HG02973 (cell line): ENCODE results near the gene GSTM2.
A peak's percentile ranks its signal among the peaks of the same experiment; 100 is the strongest.

Source experiments
- ATAC-seq: cut with Tn5 transposase; IDR thresholded peaks from one replicate; pipeline ENCODE4 v1.9.1; 2021; ENCODE audit warnings: moderate library complexity; ENCODE audit not compliant: unreplicated experiment

Gene GSTM2

GRCh38 chr1:109667452-109668122 lies at the start of gene GSTM2:
GSTM2 (plus strand) TSS chr1:109668057; CDS start chr1:109668116, 59 bp downstream.
- peak; percentile 84 for ATAC-seq

GRCh38 chr1:109618661-109619575 lies 48.9 kb upstream of the GSTM2 start:
- ATAC-seq = no peak

- ATAC-seq = peak; percentile 37
Measured at GRCh38 chr1:109619576-109620400, 48.1 kb upstream of the GSTM2 start, which contains the start of the genes AMPD2 and GNAT2. AMPD2 (plus strand) TSS chr1:109619837; CDS start chr1:109621176, 1,339 bp downstream. GNAT2 (minus strand) TSS chr1:109619616; CDS start chr1:109612870, 6,746 bp downstream.

- ATAC-seq = no peak
Measured at GRCh38 chr1:109620401-109620791, 47.5 kb upstream of the GSTM2 start.

- ATAC-seq = peak; percentile 65
Measured at GRCh38 chr1:109620841-109621286, 47.0 kb upstream of the GSTM2 start.

- ATAC-seq = no peak
Measured at GRCh38 chr1:109621379-109622136, 46.3 kb upstream of the GSTM2 start.

GRCh38 chr1:109622137-109622892 lies 45.5 kb upstream of the GSTM2 start:
- ATAC-seq = no peak

GRCh38 chr1:109622895-109623294 lies 45.0 kb upstream of the GSTM2 start:
- no peak for ATAC-seq

- ATAC-seq = no peak
Measured at GRCh38 chr1:109623601-109624161, 44.2 kb upstream of the GSTM2 start.

GRCh38 chr1:109624201-109625010 lies 43.5 kb upstream of the GSTM2 start:
- ATAC-seq = no peak

- no peak for ATAC-seq
Measured at GRCh38 chr1:109625176-109625575, 42.7 kb upstream of the GSTM2 start.

GRCh38 chr1:109625601-109626560 lies 42.0 kb upstream of the GSTM2 start:
- no peak for ATAC-seq

- no peak for ATAC-seq
Measured at GRCh38 chr1:109626682-109627408, 41.0 kb upstream of the GSTM2 start.

- no peak for ATAC-seq
Measured at GRCh38 chr1:109627692-109628399, 40.0 kb upstream of the GSTM2 start.

- no peak for ATAC-seq
Measured at GRCh38 chr1:109628540-109629321, 39.1 kb upstream of the GSTM2 start.
